Activated T-helper 9 cell treated with anti-CD3 and anti-CD28 coated beads, Interleukin-2, amount 50 U/mL, for 16 hours (primary cell): Measurements from ENCODE around the gene SLC33A1.

Experiments
- DNase-seq: peaks from one replicate; pipeline ENCODE4 v3.0.0-alpha.2; 2020; ENCODE audit warnings: low read depth

The SLC33A1 gene

DNA sequence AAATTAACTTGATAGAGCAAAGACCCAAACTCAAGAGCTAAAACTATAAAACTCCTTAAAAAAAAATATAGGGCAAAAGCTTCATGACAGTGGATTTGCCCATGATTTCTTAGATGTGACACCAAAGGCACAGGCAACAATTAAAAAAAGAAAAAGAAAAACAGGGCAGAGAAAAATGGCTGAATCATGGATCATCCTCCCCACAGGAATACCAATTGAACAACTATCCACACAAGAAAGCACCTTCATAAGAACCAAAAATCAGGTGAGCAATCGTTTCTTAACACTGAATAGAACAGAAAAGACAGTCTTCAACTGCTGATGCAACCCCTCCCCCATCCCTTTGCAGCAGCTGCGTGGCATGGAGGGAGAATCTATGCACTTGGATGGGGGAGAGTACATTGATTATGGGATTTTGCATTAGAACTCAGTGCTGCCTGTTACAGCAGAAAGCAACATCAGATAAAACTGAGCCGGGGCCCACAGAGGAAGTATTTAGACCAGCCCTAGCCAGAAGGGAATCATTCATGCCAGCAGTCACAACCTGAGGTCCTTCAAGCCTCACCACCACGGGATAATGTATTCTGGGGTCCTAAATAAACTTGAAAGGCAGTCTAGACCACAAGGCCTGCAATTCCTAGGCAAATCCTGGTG lies 63.8 kb downstream of the SLC33A1 start:
- DNase-seq: no peak

DNA sequence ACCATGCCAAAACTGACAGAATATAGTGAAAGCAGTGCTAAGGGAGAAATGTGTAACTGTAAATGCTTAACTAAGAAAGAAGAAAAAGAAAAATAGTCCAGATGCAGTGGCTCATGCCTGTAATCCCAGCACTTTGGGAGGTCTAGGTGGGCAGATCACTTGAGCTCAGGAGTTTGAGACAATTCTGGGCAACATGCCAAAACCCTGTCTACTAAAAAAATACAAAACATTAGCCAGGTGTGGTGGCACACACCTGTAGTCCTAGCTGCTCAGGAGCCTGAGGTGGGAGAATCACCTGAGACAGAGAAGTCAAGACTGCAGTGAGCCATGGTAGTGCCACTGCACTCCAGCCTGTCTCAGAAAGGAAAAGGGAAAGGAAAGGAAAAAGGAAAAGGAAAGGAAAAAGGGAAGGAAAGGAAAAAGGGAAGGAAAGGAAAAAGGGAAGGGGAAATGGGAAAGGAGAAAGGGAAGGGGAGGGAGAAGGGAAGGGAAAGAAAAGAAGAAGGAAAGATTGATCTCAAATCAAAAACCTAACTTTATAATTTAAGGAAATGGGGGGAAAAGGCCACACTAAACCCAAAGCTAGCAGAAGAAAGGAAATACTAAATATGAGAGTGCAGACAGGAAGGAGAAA lies 68.4 kb downstream of the SLC33A1 start:
- no peak for DNase-seq

- no peak for DNase-seq
These were observed 71.8 kb downstream of the SLC33A1 start for GRCh38 chr3:155782390-155782953.

- no peak for DNase-seq
These were observed 73.9 kb downstream of the SLC33A1 start for GRCh38 chr3:155780291-155780690.

GRCh38 chr3:155778462-155778861 lies 75.8 kb downstream of the SLC33A1 start:
- no peak for DNase-seq

- no peak for DNase-seq
These were observed 81.4 kb downstream of the SLC33A1 start for GRCh38 chr3:155772801-155773200.

DNA sequence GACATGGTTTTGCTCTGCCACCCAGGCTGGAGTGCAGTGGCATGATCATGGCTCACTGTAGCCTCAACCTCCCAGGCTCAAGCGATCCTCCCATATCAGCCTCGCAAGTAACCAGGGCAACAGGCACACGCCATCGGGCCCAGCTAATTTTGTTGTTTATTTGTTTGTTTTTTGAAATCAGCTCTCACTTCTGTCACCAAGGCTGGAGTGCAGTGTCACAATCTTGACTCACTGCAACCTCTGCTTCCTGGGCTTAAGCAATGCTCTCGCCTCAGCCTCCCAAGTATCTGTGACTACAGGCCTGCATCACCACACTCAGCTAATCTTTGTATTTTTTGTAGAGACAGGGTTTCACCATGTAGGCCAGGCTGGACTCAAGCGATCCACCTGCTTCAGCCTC lies 83.1 kb downstream of the SLC33A1 start:
- no peak for DNase-seq
